Glomerular visceral epithelial cell (primary cell): ENCODE measurements around the gene CPA4.
A peak's percentile ranks its signal among the peaks of the same experiment; 100 is the strongest.

Experiments used
- DNase-seq: peaks from one replicate; pipeline ENCODE4 v3.0.0-alpha.2; 2016; ENCODE audit errors: extremely low spot score

Gene CPA4

GRCh38 chr7:130301501-130302020 is 8.6 kb downstream of the CPA4 start:
- no peak for DNase-seq

DNA sequence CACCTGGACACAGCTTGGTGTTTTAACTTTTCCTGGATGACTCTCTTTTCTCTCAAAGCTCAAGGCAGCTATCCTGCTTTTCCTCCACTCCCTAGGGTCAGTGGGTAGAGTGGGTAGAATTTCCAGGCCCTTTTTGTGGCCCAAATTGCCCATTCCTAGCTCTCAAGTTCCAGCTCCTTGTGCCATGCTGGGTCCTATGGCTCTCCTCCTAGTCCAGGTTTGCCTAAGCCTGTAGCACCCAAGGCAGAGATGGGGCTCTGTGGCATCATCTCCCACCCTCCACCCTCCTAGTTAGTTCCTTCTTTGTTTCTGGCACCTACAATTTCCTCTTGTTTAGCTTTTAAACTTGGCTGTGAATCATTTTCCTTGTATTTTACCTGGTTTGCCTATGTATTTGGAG is 9.7 kb downstream of the CPA4 start:
- DNase-seq = no peak

DNA sequence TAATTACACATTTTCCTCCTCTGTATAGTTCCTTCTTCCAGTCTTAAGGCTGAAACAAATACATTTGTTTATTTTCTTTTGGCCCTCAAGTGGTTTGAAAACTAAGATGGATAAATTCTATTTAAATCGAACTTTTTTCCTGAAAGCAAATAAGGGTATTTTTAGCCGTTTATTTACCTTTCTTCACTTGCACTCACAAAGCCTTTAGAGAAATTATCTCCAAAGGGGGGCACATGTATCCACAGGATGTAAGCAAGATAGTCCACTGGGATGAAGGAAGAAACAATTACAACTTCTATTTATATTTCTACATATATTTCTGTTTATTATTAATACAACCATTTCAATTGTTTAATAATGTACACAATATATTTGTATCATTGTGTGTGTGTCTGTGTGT is 10.2 kb downstream of the CPA4 start:
- DNase-seq = no peak

- no peak for DNase-seq
These were observed 10.6 kb downstream of the CPA4 start for GRCh38 chr7:130303551-130303950.

DNA sequence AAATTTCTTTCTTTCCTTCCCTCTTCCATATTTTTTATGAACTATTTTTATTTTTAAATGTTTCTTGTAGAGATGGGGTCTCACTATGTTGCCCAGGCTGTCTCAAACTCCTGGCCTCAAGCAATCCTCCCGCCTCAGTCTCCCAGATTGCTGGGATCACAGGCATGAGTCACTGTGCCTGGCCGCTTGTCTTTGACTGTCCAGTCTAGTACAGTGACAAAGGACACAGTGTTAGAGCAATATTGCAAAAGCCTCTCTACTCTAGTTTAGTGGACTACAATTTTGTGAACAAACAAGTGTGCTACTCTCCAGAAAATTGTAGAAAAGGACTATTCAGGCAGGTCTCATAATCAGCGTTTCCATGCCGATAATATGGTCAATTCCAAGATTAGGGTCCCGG is 11.0 kb downstream of the CPA4 start:
- no peak for DNase-seq

DNA sequence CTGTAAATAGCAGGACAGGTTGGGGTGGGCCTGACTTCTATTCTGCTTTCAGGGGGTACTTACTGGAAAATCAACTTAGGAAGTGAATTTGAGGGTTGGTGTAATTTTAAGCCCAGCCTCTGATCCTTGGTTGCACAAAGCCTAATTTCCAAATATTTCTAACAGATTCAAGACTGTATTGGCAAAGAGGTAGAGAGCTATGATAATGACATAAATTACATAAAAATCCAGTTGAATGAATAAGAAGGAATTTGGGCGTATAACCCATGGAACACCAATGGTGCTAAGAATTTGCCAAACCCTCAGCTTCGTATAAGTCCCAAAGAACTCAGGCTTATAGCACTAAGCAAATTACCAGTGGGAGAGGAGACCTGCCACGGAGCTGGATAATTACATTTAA is 11.9 kb downstream of the CPA4 start:
- DNase-seq = no peak

- no peak for DNase-seq
These were observed 12.6 kb downstream of the CPA4 start for GRCh38 chr7:130305433-130306042.

DNA sequence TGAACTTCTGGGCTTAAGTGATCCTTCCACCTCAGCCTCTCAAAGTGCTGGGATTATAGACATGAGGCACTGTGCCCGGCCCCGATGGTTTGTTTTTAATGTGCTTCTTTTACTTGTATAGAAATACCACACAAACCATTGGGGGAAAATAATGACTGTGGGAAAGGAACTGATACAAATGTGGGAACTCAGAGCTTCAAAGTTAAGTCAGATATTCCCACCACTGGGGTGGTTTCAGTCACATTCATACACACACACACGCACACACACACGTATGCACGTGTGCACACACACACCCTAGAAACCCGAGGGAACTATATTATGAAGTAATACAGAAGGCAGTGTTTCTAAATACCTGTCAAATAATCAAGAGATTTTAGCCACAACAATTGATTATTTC is 17.0 kb downstream of the CPA4 start:
- no peak for DNase-seq

DNA sequence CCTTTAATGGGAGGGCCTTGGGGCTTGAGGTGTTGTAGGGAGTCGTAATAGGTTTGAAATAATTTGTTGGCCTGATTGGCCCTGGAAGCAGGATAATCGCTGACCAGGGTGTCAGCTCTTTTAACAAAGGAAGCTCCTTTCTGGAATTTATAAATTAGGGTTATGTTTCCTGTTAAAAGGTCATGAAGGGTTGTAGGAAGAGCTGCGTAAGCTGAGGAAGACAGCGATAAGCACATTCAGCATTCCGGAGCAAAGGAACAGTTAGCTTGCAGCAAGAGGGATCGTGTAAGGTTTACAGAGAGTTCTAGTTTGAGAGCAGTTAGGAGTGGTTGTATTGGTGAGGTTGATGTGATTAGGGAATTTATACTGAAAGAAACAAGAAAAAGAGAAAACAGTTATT is 21.3 kb downstream of the CPA4 start:
- DNase-seq = no peak

- no peak for DNase-seq
These were observed 26.6 kb downstream of the CPA4 start for GRCh38 chr7:130319541-130319940.

- DNase-seq = peak; percentile 3
These were observed 28.7 kb downstream of the CPA4 start for GRCh38 chr7:130321542-130322229.

GRCh38 chr7:130322615-130323014 is 29.7 kb downstream of the CPA4 start:
- no peak for DNase-seq

- no peak for DNase-seq
These were observed 31.5 kb downstream of the CPA4 start for GRCh38 chr7:130324306-130324943.

GRCh38 chr7:130329681-130330080 is 36.7 kb downstream of the CPA4 start:
- DNase-seq = no peak

DNA sequence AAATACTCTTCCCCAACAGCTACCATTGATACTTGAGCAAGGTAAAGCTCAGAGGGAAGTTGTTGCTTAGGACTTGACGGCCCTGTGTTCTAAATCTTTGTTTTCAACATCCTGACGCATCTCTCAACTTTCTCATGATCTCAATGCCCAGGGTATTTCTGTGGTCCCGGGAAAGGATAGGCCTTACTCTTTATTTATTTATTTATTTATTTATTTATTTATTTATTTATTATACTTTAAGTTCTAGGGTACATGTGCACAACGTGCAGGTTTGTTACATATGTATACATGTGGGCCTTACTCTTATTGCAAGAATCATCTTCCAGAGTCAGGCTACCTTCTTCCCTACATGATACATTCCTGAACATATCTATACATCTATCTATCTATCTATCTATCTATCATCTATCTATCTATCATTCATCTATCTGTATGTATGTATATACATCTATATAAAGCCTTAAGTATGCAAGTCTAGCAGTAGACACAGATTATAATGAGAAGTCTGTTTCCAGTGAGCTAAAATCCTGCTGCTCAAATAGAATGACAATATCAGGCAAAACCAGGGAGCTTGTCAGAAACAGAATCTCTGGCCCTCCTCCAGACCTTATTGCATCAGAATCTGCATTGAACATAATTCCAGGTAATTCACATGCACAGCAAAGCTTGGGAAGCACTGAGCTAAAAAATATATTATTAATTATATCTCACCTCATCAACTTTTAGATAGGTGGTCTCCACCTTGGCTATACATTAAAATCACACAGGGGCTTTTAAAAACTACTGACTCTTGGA is 39.5 kb downstream of the CPA4 start:
- DNase-seq = no peak

- DNase-seq = no peak
These were observed 40.9 kb downstream of the CPA4 start for GRCh38 chr7:130333832-130334231.

DNA sequence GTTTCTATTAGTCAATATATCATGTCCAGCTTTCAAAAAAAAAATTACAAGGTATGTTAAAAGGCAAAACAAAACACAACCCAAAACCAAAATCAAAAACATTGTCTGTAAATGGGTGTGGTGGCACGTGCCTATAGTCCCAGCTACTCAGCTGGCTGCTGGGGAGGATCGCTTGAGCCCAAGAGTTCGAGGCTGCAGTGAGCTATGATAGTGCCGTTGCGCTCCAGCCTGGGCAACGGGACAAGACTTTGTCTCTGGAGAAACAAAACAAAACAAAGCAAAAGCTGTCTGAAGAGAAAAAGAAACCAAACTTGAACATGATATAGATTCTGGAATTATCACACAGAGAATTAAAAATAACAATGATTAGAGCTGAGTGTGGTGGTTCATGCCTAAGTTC is 41.3 kb downstream of the CPA4 start:
- DNase-seq = no peak

- DNase-seq = no peak
These were observed 44.5 kb downstream of the CPA4 start for GRCh38 chr7:130337410-130337971.

DNA sequence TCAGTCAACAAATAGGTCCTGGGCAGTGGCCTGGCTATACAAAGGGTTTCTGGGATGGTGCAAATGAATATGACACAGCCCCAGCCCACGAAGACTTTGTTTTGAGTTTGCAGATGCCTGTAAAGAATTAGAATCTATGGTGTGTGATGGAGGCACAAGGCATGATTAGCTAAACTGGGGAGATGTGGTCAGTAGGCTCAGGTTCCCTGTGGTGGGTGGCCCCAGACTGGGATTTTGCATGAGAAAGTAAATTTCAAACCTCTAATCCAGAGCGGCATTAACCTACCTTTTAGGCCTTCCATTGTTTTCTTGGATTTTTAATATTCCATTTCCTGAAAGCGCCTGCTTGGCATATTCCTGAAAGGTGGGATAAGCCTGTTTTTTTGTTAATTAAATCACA is 45.3 kb downstream of the CPA4 start:
- DNase-seq = no peak

DNA sequence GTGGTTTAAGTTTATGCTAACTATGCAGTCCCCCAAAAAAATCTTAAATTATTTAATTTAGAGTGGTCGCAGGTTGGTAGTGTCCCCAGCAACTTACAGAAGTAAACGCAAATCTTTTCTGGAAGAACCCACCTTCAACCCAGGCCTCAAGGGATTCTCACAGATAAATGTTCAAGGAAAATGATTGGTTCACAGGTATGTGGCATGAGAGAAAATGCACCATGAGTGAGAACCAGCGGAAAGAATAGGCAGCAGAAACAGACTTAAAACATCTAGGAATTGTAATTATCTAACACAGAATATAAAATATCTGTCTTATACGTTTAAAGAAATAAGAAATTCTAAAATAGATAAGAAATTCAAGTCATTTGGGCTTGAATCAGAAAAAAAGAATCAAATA is 48.9 kb downstream of the CPA4 start:
- no peak for DNase-seq

- no peak for DNase-seq
These were observed 49.9 kb downstream of the CPA4 start for GRCh38 chr7:130342701-130343380.
